Measurements from ENCODE around the gene PROK1.

Gene PROK1

DNA sequence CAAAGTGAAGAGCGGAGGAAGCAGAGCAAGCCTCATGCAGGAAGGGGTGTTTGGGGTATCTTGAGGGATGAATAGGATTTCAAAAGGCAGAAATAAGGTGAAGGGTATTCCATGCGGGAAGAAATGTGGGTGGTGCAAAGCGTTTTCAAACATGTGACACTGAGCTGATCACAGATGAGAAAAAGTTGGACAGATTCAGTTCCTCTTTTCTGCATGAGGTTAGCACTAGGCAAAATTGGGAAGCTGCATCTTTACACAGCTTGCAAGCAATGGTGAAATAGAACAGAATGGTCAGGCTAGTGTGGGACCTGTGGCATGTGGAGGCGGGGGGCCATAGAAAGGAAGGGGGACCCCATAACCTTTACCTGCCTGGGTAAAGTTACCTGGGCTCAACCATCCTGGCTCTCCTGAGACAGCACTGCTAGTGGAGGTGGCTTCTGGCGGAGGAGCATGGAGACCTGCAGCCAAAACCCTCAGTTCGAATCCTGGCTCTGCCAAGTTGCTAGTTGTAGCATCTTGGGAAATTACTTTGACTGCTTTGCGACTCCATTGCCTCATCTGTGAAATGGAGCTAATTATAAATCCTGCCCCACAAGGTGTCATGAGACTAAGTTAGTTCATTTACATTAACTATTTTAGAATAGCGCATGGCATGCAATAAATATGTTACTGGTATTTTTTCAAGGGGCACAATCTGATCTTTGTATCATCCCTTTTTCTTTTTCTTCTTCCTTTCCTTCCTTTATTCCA is 51.6 kb downstream of the PROK1 start:
- Histone ChIP-seq H3K36me3 (ENCODE audit: control insufficient read depth, insufficient read depth, low read length) (no peaks in the 10 kb centered on the region), H3K4me3 (ENCODE audit: low read depth, low read length) (no peak overlapping the region), H3K27me3 (ENCODE audit: control insufficient read depth, insufficient read depth, low read length) (0 out of 2 replicates have a peak, but pooled peaks cover 3% of the 10 kb centered on the region)

DNA sequence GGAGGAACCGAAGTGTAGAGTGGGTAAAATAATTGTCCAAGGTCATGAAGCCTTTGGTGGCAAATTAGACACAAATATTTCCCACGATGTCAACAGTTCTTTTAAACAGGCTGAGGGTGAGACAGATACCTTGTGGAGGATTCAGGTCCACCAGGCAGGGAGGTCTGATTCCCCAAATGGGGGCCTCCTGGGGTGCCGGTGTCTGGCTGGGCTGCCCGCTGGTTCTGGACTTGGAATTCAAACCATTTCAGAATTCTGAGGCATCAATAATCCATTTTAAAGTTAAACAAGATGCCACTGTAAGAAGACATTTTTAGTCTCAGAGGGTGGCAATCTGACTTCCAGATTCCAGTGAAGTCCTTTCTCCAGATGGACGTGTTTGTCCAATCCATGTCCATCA is 52.5 kb downstream of the PROK1 start:
- H3K4me1 ChIP-seq (ENCODE audit: control insufficient read depth, insufficient read depth, low read length), result peaks cover 13% of the 10 kb centered on the region
- H3K27ac ChIP-seq (ENCODE audit: low read depth, low read length), result no peak overlapping the region
- no peak overlapping the region for H3K9ac ChIP-seq (ENCODE audit: low read length)
- no peaks in the 10 kb centered on the region for H3K9me3 ChIP-seq (ENCODE audit: control insufficient read depth, insufficient read depth, low read depth, low read length)
- no peak overlapping the region for H3K4me3 ChIP-seq (ENCODE audit: low read depth, low read length)
- H3K36me3 ChIP-seq (ENCODE audit: control insufficient read depth, insufficient read depth, low read length), result no peaks in the 10 kb centered on the region
- H3K27me3 ChIP-seq (ENCODE audit: control insufficient read depth, insufficient read depth, low read length), result 0 out of 2 replicates have a peak, but pooled peaks cover 3% of the 10 kb centered on the region

More for the DNA sequence above, 51.6 kb downstream of the PROK1 start:
- no peak overlapping the region for H3K27ac ChIP-seq (ENCODE audit: low read depth, low read length)
- H3K4me1 ChIP-seq (ENCODE audit: control insufficient read depth, insufficient read depth, low read length), result peaks cover 4% of the 10 kb centered on the region; the same call in 1 of the 2 replicates
- no peak overlapping the region for H3K9ac ChIP-seq (ENCODE audit: low read length)
- H3K9me3 ChIP-seq (ENCODE audit: control insufficient read depth, insufficient read depth, low read depth, low read length), result no peaks in the 10 kb centered on the region

DNA sequence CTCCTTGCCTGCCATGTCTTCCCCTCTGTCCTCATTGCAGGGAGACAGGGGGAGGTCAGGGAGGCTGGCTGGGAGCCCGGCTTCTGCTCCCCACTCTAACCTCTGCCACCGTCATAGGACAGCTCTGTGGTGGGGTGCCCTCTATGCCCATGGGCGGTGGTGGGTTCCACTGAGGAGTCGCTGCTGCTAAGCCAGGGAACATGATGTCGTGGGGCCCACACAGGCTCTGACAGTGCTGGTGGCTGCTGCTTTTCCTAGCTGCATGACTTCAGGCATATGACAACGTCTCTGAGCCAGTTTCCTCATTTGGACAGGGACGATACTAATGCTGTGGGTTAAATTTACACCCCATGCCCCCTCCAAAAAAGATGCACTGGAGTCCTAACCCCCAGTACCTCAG is 53.3 kb downstream of the PROK1 start:
- Histone ChIP-seq H3K9ac (ENCODE audit: low read length) (no peak overlapping the region), H3K27ac (ENCODE audit: low read depth, low read length) (no peak overlapping the region), H3K9me3 (ENCODE audit: control insufficient read depth, insufficient read depth, low read depth, low read length) (no peaks in the 10 kb centered on the region), H3K36me3 (ENCODE audit: control insufficient read depth, insufficient read depth, low read length) (no peaks in the 10 kb centered on the region), H3K27me3 (ENCODE audit: control insufficient read depth, insufficient read depth, low read length) (0 out of 2 replicates have a peak, but pooled peaks cover 3% of the 10 kb centered on the region), H3K4me1 (ENCODE audit: control insufficient read depth, insufficient read depth, low read length) (peaks cover 14% of the 10 kb centered on the region), H3K4me3 (ENCODE audit: low read depth, low read length) (no peak overlapping the region)

DNA sequence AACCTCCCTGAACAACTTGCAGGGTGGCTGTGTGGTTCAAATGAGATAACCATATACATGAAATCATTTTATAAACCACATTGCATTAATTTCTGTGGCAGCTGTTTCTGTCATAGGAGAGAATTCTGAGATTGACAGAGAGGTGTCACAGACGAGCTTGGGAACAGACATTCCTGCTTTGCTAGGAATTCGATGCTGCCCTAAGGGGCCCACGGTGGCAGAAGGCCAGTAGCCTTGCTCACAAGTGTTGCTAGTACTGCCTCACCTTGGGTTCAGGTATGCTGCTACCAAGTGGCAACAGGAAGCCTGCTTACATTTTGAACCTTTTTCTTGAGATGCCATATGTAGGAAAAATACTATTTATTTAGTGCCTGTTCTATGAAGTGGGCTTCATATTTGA is 54.6 kb downstream of the PROK1 start:
- Histone ChIP-seq H3K4me1 (ENCODE audit: control insufficient read depth, insufficient read depth, low read length) (peaks cover 14% of the 10 kb centered on the region), H3K4me3 (ENCODE audit: low read depth, low read length) (no peak overlapping the region), H3K9me3 (ENCODE audit: control insufficient read depth, insufficient read depth, low read depth, low read length) (no peaks in the 10 kb centered on the region), H3K27me3 (ENCODE audit: control insufficient read depth, insufficient read depth, low read length) (0 out of 2 replicates have a peak, but pooled peaks cover 3% of the 10 kb centered on the region), H3K36me3 (ENCODE audit: control insufficient read depth, insufficient read depth, low read length) (no peaks in the 10 kb centered on the region), H3K27ac (ENCODE audit: low read depth, low read length) (no peak overlapping the region), H3K9ac (ENCODE audit: low read length) (no peak overlapping the region)

DNA sequence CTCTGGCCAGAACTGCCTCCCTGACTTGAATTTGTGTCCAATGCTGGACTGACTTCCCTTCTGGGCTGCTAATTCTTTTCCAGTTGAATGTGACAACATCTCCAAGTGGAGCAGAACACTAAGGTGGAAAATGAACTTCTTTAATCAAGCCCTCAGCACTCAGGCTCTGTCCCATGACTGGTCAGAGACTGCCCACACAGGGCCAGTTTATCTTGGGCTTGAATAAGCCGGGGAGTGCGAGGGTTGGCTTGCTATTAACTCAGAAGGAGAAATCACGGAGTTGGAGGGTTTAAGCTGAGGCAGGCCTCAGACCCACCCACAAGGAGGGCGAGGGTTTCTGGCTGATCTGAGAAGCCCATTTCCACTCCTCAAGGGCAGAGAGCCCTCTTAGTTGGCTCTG is 55.6 kb downstream of the PROK1 start:
- Histone ChIP-seq H3K4me1 (ENCODE audit: control insufficient read depth, insufficient read depth, low read length) (peaks cover 14% of the 10 kb centered on the region), H3K9ac (ENCODE audit: low read length) (no peak overlapping the region), H3K27me3 (ENCODE audit: control insufficient read depth, insufficient read depth, low read length) (0 out of 2 replicates have a peak, but pooled peaks cover 3% of the 10 kb centered on the region), H3K27ac (ENCODE audit: low read depth, low read length) (no peak overlapping the region), H3K9me3 (ENCODE audit: control insufficient read depth, insufficient read depth, low read depth, low read length) (no peaks in the 10 kb centered on the region), H3K36me3 (ENCODE audit: control insufficient read depth, insufficient read depth, low read length) (no peaks in the 10 kb centered on the region), H3K4me3 (ENCODE audit: low read depth, low read length) (no peak overlapping the region)

Data from HUES6 (cell line).